Stimulated activated CD8-positive, alpha-beta memory T cell treated with anti-CD3 and anti-CD28 coated beads, Interleukin-4, amount 100 ng/mL, for 24 hours (primary cell): ENCODE results near the gene ZFYVE1.

ENCODE experiments used
- DNase-seq: peaks from one replicate; pipeline ENCODE4 v3.0.0-alpha.2; 2020; ENCODE audit warnings: low read depth

ZFYVE1 gene

GRCh38 chr14:72921396-72921795 lies 105.5 kb downstream of the ZFYVE1 start:
- DNase-seq, result no peak

- DNase-seq, result no peak
Observed at GRCh38 chr14:72920008-72920407, 106.9 kb downstream of the ZFYVE1 start.
